Measurements from ENCODE around the gene VPS13D.

VPS13D gene

DNA sequence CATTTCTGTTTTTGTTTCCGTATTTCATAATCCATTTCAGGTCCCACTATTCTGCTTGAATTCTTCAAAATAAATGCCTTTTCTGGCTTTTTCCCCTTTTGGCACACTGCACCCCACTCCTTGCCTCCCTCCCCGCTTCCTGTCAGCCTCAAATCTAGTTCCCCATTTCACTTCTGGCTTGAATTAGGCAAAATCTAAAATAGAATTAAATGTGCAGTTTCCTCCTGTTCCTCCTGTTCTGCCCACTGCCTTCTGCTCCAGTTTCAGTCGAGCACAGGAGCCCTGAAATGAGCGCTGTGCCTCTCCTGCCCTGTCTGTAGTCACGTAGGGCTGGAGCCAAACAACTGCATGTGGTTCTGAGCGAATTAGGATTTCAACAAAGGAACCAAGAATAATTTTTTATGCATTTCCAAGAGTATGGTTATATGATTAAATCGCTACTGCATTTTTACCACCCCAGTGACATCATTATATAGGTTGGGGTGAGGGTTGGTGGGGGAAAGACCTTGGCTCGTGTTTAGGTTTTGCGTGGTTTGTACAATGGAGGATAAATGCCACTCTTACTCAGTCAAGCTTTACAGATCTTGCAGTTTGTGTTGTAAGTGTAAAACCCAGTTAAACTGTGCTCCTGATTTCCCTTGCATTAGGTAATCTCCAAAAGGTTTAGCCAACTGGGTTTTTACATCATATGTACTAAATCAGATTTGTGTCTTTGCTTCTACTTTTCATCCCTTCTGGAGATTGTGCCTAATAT, 114.9 kb downstream of the VPS13D start:
- Histone ChIP-seq H3K36me3 (ENCODE audit: control insufficient read depth, insufficient read depth, low read length) (peaks cover 17% of the 10 kb centered on the region), H3K9ac (ENCODE audit: low read length) (no peak overlapping the region), H3K9me3 (ENCODE audit: control insufficient read depth, low read length) (no peaks in the 10 kb centered on the region), H3K4me3 (ENCODE audit: low read length) (no peak overlapping the region), H3K27me3 (ENCODE audit: control insufficient read depth, insufficient read depth, low read length) (no peaks in the 10 kb centered on the region), H3K4me1 (ENCODE audit: control insufficient read depth, insufficient read depth, low read length) (peaks cover 35% of the 10 kb centered on the region)

DNA sequence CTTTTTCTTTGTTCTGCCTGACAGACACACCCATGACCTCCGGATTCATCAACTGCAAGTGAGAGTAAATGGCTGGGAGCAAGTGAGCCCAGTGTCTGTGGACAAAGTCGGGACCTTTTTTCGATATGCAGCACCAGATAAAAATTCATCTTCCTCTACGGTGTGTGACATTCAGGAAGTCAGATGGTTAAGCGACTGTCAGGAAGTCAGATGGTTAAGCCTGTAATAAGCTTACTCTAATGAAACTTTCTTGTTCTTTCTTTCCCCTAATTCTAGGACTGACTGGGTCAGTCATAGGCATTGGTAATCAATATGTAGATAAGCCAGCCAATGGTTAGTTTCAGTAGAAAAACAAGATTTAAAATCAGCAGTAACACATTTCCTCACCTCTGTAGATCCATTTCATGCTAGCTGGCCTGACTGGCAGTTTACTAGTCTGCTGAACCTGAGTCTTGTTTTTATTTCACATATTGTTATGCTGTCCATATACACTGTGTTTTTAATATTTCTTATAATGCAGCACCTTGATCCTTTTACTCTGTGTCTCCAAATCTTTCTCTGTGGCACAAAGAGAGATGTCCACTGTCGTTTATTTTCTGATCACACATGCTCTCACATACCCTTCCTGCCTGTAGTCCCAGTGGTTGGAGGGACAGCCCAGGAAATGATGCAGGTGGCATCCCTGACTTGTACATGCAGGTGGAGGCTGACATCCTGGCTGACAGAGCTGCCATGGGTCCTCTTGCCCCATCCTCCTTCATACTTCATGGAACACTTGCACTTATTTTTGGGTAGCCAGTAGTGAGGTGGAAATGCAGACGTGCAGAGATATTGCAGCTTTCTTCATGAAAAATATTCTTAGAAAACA, 115.8 kb downstream of the VPS13D start:
- Histone ChIP-seq H3K4me1 (ENCODE audit: control insufficient read depth, insufficient read depth, low read length) (peaks cover 35% of the 10 kb centered on the region), H3K36me3 (ENCODE audit: control insufficient read depth, insufficient read depth, low read length) (peaks cover 17% of the 10 kb centered on the region), H3K27me3 (ENCODE audit: control insufficient read depth, insufficient read depth, low read length) (no peaks in the 10 kb centered on the region), H3K9ac (ENCODE audit: low read length) (no peak overlapping the region), H3K4me3 (ENCODE audit: low read length) (no peak overlapping the region), H3K9me3 (ENCODE audit: control insufficient read depth, low read length) (no peaks in the 10 kb centered on the region)

DNA sequence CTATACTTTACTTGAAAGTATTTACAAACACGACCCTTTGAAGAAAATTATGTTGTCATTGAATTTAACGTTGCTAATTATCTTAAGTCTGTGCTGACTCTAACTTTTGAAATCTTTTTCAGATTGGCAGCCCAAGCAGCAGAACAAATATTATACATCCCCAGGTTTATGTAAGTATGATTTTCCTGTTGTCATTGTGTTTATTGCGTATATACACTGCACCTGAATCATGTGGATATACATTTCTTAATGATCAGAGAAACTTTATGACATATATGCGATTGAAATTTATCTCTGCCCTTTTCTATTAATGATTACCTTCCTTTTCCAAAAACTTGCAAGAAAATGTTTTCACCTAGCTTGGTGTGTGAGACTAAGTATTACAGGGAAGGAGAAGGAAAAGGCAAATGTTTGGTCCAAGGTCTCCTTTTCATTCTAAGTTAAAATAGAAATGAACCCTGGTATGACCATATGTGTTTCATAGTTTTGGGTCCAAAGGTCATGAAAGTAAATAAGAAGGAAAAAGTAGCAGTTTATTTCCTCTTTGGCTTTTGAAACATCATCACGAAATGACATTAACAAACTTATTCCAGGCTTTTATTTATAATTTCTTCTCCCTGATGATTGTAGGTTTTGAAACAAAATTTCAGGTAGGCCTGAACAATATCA, 116.8 kb downstream of the VPS13D start:
- Histone ChIP-seq H3K9ac (ENCODE audit: low read length) (no peak overlapping the region), H3K9me3 (ENCODE audit: control insufficient read depth, low read length) (no peaks in the 10 kb centered on the region), H3K36me3 (ENCODE audit: control insufficient read depth, insufficient read depth, low read length) (peaks cover 17% of the 10 kb centered on the region), H3K4me3 (ENCODE audit: low read length) (no peak overlapping the region), H3K4me1 (ENCODE audit: control insufficient read depth, insufficient read depth, low read length) (peaks cover 32% of the 10 kb centered on the region), H3K27me3 (ENCODE audit: control insufficient read depth, insufficient read depth, low read length) (no peaks in the 10 kb centered on the region)

DNA sequence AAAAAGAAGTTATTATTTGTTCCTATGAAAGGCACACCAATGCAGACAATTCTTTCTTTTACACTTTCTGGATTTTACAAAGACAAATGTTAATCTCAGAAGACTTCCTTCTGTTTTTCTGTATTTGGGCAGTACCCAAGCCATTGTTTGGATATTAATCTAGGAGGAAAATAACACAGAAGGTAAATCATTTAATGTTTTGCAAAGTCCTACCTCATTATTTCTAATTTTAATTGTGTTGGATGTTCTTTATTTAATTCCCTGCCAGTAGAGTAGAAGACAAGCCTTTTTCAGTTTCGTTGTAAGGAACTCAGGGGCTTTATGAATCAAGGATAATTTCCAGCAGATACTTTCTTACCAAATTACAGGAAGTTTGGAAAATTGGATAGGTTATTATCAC, 118.3 kb downstream of the VPS13D start:
- peaks cover 27% of the 10 kb centered on the region for H3K4me1 ChIP-seq (ENCODE audit: control insufficient read depth, insufficient read depth, low read length)
- H3K27me3 ChIP-seq (ENCODE audit: control insufficient read depth, insufficient read depth, low read length): no peaks in the 10 kb centered on the region
- no peaks in the 10 kb centered on the region for H3K9me3 ChIP-seq (ENCODE audit: control insufficient read depth, low read length)
- peaks cover 17% of the 10 kb centered on the region for H3K36me3 ChIP-seq (ENCODE audit: control insufficient read depth, insufficient read depth, low read length)
- no peak overlapping the region for H3K9ac ChIP-seq (ENCODE audit: low read length)
- no peak overlapping the region for H3K4me3 ChIP-seq (ENCODE audit: low read length)

DNA sequence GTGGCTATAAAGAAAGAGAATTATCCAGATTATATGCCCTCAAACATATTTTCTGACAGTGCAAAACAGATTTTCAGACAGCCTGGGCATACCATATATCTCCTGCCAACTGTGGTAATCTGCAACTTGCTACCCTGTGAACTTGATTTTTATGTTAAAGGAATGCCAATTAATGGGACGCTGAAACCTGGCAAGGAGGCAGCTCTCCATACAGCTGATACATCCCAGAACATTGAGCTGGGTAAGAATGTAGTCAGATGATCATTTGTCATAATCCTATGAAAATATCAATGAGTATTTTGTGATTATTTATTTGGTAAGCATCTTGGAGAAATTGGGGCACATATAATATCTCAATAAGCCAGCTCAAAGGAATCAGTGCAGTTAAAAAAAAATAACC, 124.2 kb downstream of the VPS13D start:
- H3K9ac ChIP-seq (ENCODE audit: low read length): no peak overlapping the region
- peaks cover 13% of the 10 kb centered on the region for H3K36me3 ChIP-seq (ENCODE audit: control insufficient read depth, insufficient read depth, low read length)
- no peaks in the 10 kb centered on the region for H3K9me3 ChIP-seq (ENCODE audit: control insufficient read depth, low read length)
- peaks cover 6% of the 10 kb centered on the region for H3K4me1 ChIP-seq (ENCODE audit: control insufficient read depth, insufficient read depth, low read length)
- H3K4me3 ChIP-seq (ENCODE audit: low read length): no peak overlapping the region
- H3K27me3 ChIP-seq (ENCODE audit: control insufficient read depth, insufficient read depth, low read length): no peaks in the 10 kb centered on the region

DNA sequence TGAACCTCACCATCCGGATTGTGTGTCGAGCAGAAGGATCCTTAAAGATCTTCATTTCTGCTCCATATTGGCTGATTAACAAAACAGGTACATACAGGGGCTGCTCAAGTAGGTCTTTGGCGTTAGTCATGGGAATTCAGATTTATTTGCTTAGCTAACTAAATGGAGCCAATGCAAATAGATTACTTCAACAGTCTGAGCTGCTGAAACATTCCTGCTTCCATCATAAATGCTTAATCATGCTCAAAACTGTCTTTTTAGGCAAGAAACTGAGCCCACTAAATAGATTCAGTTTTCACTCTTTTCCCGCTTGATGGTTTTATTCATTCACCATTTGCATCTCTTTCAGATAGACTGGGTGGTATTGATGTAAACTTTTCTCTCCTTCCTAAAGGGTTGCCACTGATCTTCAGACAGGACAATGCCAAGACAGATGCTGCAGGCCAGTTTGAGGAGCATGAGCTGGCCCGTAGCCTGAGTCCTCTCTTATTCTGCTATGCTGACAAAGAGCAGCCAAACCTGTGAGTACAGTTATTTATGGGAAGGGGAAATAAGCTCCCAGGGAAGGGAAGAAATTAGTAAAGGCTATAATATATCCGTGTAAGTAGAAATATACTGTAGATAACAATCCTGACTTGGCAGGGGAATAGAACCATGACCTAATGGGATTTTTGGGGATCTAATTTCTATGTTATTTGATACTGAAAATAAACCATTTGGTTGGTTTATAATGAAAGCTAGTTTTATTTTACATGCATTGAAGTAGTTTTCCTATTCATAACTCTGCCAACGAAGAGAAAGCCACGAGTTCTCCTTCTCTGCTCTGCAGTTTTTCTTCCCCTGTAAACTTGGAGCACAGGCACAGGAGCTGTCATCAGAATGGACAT, 126.4 kb downstream of the VPS13D start:
- no peaks in the 10 kb centered on the region for H3K27me3 ChIP-seq (ENCODE audit: control insufficient read depth, insufficient read depth, low read length)
- H3K36me3 ChIP-seq (ENCODE audit: control insufficient read depth, insufficient read depth, low read length): peaks cover 5% of the 10 kb centered on the region
- H3K9me3 ChIP-seq (ENCODE audit: control insufficient read depth, low read length): no peaks in the 10 kb centered on the region
- H3K4me1 ChIP-seq (ENCODE audit: control insufficient read depth, insufficient read depth, low read length): peaks cover 12% of the 10 kb centered on the region
- H3K9ac ChIP-seq (ENCODE audit: low read length): no peak overlapping the region
- no peak overlapping the region for H3K4me3 ChIP-seq (ENCODE audit: low read length)

DNA sequence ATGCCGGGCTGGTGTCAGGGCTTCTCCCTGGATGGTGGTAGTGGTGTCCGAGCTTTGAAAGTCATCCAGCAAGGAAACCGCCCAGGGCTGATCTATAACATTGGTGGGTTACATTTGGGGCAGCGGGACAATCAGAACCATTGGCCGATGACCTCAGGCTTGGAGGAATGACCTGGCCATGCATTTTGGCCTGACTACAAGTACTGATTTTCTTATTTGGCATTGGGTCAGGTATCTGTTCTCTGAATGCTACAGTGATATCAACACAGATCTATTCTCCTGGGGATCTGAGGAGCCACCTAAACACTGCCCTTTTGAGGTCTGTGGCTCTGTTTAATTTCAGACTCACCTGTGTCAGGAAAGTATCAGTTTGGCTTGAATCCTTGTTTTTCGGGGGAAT, 128.7 kb downstream of the VPS13D start:
- H3K9me3 ChIP-seq (ENCODE audit: control insufficient read depth, low read length): no peaks in the 10 kb centered on the region
- H3K9ac ChIP-seq (ENCODE audit: low read length): no peak overlapping the region
- H3K27me3 ChIP-seq (ENCODE audit: control insufficient read depth, insufficient read depth, low read length): no peaks in the 10 kb centered on the region
- no peak overlapping the region for H3K4me3 ChIP-seq (ENCODE audit: low read length)
- peaks cover 5% of the 10 kb centered on the region for H3K36me3 ChIP-seq (ENCODE audit: control insufficient read depth, insufficient read depth, low read length)
- peaks cover 12% of the 10 kb centered on the region for H3K4me1 ChIP-seq (ENCODE audit: control insufficient read depth, insufficient read depth, low read length)

DNA sequence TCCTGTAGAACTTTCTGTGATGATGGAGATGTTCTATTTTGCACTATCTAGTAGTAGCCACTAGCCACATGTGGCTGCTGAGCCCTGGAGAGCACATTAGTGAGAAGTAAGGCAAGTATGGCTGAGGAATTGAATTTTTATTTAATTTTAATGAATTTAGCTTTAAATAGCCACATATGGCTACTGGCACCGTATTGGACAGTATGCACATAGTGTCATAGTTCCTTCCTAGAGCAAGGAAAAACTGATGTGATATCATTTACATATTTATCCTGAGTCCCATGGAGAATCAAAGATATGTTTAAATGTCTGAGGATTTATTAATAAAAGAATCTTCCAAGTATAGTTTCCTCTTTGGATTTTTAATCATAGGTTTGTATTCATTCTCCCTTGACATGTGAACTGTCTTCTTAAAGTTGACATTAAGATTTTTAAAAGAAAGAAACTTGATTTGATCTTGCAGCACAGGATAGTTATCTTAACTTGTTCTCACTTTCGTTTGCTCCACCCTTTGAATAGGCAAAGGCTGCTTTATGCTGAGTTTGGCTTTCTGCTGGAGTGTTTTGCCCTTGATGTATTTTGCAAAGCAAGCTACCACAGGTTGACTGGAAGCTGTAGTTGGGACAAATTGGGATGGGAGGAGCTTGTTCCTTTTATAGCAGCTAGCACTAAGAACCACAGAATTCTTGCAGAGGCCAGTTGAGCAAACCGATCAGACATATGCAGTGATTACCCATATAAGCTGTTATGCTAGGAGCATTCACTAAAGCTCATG, 129.7 kb downstream of the VPS13D start:
- Histone ChIP-seq H3K9ac (ENCODE audit: low read length) (no peak overlapping the region), H3K4me3 (ENCODE audit: low read length) (no peak overlapping the region), H3K9me3 (ENCODE audit: control insufficient read depth, low read length) (no peaks in the 10 kb centered on the region), H3K27me3 (ENCODE audit: control insufficient read depth, insufficient read depth, low read length) (no peaks in the 10 kb centered on the region), H3K4me1 (ENCODE audit: control insufficient read depth, insufficient read depth, low read length) (peaks cover 12% of the 10 kb centered on the region), H3K36me3 (ENCODE audit: control insufficient read depth, insufficient read depth, low read length) (peaks cover 5% of the 10 kb centered on the region)

DNA sequence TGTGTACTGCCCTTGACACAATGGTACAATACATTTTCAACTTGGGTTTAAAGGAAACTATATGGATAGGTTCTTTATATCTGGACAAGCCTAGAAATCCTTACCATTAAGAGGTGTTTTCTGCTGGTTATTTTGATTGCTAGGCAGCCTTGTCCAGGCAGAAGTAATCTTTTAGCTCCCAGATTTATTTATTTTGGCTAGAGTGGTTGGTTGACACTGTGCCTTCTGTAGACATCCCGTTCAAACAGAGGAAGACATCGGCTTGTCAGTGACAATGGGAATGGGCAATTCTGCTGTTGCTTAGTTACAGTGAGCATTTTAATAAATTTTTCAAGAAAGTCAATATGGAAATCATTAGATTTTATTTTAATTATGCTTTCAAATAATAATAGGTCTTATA, 138.8 kb downstream of the VPS13D start:
- H3K9ac ChIP-seq (ENCODE audit: low read length): no peak overlapping the region
- no peaks in the 10 kb centered on the region for H3K4me1 ChIP-seq (ENCODE audit: control insufficient read depth, insufficient read depth, low read length)
- no peaks in the 10 kb centered on the region for H3K27me3 ChIP-seq (ENCODE audit: control insufficient read depth, insufficient read depth, low read length)
- no peak overlapping the region for H3K4me3 ChIP-seq (ENCODE audit: low read length)
- H3K9me3 ChIP-seq (ENCODE audit: control insufficient read depth, low read length): no peaks in the 10 kb centered on the region
- H3K36me3 ChIP-seq (ENCODE audit: control insufficient read depth, insufficient read depth, low read length): peaks cover 4% of the 10 kb centered on the region

DNA sequence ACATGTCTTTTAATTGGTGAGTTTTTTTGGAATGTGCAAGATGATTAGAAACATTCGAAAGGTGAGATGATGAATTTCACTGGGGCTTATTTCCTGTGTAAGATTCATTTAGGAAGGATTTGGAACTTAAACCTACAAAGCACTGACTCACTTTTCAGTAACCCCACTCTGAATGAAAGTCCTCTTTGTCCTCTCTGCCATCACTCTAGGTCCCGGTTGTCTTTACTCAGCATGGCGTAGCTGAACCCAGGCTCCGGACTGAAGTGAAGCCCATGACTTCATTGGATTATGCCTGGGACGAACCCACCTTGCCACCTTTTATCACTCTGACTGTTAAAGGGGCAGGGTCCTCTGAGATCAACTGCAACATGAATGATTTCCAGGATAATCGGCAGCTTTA, 139.4 kb downstream of the VPS13D start:
- H3K9ac ChIP-seq (ENCODE audit: low read length): no peak overlapping the region
- H3K9me3 ChIP-seq (ENCODE audit: control insufficient read depth, low read length): no peaks in the 10 kb centered on the region
- no peaks in the 10 kb centered on the region for H3K4me1 ChIP-seq (ENCODE audit: control insufficient read depth, insufficient read depth, low read length)
- peaks cover 4% of the 10 kb centered on the region for H3K36me3 ChIP-seq (ENCODE audit: control insufficient read depth, insufficient read depth, low read length)
- H3K4me3 ChIP-seq (ENCODE audit: low read length): no peak overlapping the region
- H3K27me3 ChIP-seq (ENCODE audit: control insufficient read depth, insufficient read depth, low read length): no peaks in the 10 kb centered on the region

All from mucosa of stomach (tissue), 1 donor.